Subcutaneous abdominal adipose tissue (tissue), 5 donors: ENCODE results near the gene ELMO1.

Experiments
- H3K27ac ChIP-seq: one replicate; pipeline ENCODE4 v1.7.0; 2013; ENCODE audit warnings: low read depth, mild to moderate bottlenecking, inconsistent platforms, low read length, moderate library complexity
- H3K27me3 ChIP-seq, 5 donors: one replicate each; pipeline ENCODE4 v1.7.0; 2013; ENCODE audit warnings: low read length in 5 of 5, inconsistent platforms in 1 of 5; ENCODE audit not compliant: control insufficient read depth in 5 of 5, insufficient read depth in 4 of 5
- H3K36me3 ChIP-seq, 5 donors: one replicate each; pipeline ENCODE4 v1.7.0; 2013; ENCODE audit warnings: low read length in 5 of 5; ENCODE audit not compliant: control insufficient read depth in 5 of 5, insufficient read depth in 5 of 5
- H3K4me1 ChIP-seq, 5 donors: one replicate each; pipeline ENCODE4 v1.7.0; 2013; ENCODE audit warnings: low read length in 5 of 5, mild to moderate bottlenecking in 3 of 5, moderate library complexity in 1 of 5; ENCODE audit not compliant: control insufficient read depth in 5 of 5, insufficient read depth in 5 of 5
- H3K4me3 ChIP-seq, 5 donors: one replicate each; pipeline ENCODE4 v1.7.0; 2013; ENCODE audit warnings: low read length in 5 of 5, low read depth in 1 of 5
- H3K9ac ChIP-seq, 5 donors: one replicate each; pipeline ENCODE4 v1.7.0; 2013; ENCODE audit warnings: low read length in 5 of 5, mild to moderate bottlenecking in 4 of 5, moderate library complexity in 3 of 5
- H3K9me3 ChIP-seq, 5 donors: one replicate each; pipeline ENCODE4 v1.7.0; 2013; ENCODE audit warnings: low read length in 5 of 5; ENCODE audit not compliant: control insufficient read depth in 5 of 5
- donor health status: healthy.
- donor health status: healthy.
- donor health status: healthy.
- donor health status: healthy.
- donor health status: healthy.

Gene ELMO1

DNA sequence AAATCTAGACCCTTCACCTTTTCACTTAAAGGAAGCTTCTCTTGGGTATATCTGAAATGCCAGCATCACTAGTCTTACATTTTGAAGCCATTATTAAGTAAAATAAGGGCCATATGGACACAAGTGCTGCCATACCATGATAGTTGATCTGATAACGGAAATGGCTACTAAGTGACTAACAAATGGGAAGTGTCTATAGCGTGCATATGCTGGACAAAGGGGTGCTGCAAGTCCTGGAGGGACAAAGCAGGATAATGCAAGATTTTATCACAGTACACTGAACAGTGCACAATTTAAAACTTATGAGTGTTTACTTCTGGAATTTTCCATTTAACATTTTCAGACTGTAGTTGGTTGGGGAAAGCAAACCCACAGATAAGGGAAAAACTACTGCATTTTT is 117.9 kb downstream of the ELMO1 start:
- Histone ChIP-seq H3K4me3 (no peak overlapping the region), H3K4me1 (peaks cover 0 to 18% (median 0%) of the 10 kb centered on the region in 5 donors), H3K9me3 (no peaks in the 10 kb centered on the region), H3K36me3 (no peaks in the 10 kb centered on the region), H3K27ac (no peak overlapping the region), H3K9ac (no peak overlapping the region), H3K27me3 (no peaks in the 10 kb centered on the region)

DNA sequence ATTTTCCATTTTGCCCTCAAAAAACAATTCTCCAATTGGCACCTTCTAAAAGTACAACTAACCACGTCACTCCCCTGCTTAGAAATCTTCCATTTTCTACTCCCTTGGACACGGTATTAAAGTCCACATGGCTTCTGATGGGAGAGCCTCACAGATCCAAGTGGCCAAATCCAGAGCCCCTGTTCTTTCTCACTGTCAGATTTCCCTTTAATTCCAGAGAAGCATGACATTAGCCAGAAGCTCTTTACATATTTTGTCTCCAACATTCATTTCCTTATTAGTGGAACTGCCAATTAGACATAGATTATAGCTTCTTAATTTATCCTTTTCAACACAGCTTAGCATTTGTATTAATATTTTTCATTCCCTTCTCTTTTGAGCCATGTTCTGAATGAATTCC is 118.7 kb downstream of the ELMO1 start:
- Histone ChIP-seq H3K9ac (no peak overlapping the region), H3K27ac (no peak overlapping the region), H3K36me3 (peaks cover 0 to 2% (median 0%) of the 10 kb centered on the region in 5 donors), H3K27me3 (no peaks in the 10 kb centered on the region), H3K4me1 (peaks cover 0 to 18% (median 0%) of the 10 kb centered on the region in 5 donors), H3K4me3 (no peak overlapping the region), H3K9me3 (no peaks in the 10 kb centered on the region)

DNA sequence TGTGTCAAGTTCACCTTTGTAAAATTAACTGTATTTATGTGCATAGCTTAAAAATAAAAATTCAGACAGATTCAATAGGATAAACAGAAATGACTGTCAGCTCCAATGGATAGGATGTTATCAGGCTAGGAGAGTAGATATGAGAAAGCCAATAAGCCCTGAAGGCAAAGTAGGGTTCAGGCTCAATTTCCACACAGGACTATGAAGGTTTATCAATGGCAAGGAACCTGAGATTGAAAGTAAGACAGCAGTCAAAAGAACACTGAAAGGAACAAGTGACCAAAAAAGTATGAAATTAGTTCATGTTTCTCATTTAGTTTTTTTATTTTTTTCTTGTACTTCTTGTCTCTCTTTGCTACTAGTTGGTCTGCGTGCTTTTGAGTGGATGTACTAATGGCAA is 121.4 kb downstream of the ELMO1 start:
- H3K9me3 ChIP-seq: no peaks in the 10 kb centered on the region
- H3K4me3 ChIP-seq: no peak overlapping the region
- H3K9ac ChIP-seq: no peak overlapping the region
- H3K27me3 ChIP-seq: no peaks in the 10 kb centered on the region
- peaks cover 0 to 5% (median 0%) of the 10 kb centered on the region in 5 donors for H3K4me1 ChIP-seq
- H3K36me3 ChIP-seq: peaks cover 0 to 6% (median 0%) of the 10 kb centered on the region in 5 donors
- no peak overlapping the region for H3K27ac ChIP-seq

DNA sequence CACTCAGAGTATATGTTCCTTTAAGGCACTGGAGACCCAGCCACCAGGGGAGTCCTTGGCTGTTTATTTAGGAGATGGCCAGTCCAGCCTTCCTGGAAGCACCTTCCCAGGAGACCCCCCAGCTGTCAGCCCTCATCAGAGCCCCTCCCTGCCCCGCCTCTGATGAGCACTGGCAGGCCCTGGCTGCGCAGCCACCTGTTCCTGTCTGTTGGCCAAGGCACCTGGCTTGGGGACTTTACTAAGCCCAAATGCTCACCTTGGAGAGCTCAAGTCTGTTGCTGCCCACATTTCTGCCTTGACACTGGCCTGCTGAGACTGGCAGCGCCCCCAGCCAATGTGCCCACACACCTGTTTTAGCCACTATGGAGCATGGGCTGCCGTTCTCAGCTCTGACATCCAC is 124.7 kb downstream of the ELMO1 start:
- Histone ChIP-seq H3K4me3 (no peak overlapping the region), H3K4me1 (peaks cover 0 to 3% (median 0%) of the 10 kb centered on the region in 5 donors), H3K36me3 (peaks cover 0 to 6% (median 0%) of the 10 kb centered on the region in 5 donors), H3K9me3 (no peaks in the 10 kb centered on the region), H3K27me3 (no peaks in the 10 kb centered on the region), H3K9ac (no peak overlapping the region), H3K27ac (no peak overlapping the region)

- H3K4me1 ChIP-seq: peaks cover 0 to 9% (median 0%) of the 10 kb centered on the region in 5 donors
- no peak overlapping the region for H3K27ac ChIP-seq
- no peaks in the 10 kb centered on the region for H3K9me3 ChIP-seq
- H3K4me3 ChIP-seq: no peak overlapping the region
- peaks cover 0 to 6% (median 0%) of the 10 kb centered on the region in 5 donors for H3K36me3 ChIP-seq
- no peak overlapping the region for H3K9ac ChIP-seq
- H3K27me3 ChIP-seq: no peaks in the 10 kb centered on the region
Measured at GRCh38 chr7:37322831-37323230, 125.8 kb downstream of the ELMO1 start.

DNA sequence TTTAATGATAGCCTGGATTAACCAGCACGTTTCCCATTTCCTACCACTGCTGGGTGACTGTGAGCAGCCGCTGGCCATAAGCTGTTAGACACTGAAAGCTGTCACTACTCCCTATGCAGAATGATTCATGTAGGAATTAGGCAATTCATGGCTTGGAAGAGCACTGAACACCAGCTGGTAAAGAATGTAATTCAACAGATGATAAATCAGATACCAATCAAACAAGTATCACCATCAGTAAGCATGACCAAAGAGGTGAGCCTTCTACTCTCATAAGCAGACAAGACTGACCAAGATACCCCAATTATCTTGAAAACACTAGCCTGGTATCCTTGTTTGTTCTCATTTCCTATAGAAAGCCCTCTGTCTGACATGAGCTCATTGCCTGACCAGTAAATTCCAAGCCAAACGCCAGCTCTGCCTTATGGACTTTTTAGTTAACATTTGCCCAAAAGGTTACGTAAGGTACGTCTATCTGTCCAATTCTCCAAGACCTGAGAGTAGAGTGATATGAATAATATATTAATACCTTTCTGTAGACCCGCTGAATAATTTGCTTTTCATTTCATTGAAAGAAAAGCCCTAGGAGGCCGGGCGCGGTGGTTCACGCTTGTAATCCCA is 127.7 kb downstream of the ELMO1 start:
- Histone ChIP-seq H3K4me3 (no peak overlapping the region), H3K9me3 (no peaks in the 10 kb centered on the region), H3K9ac (no peak overlapping the region), H3K27ac (no peak overlapping the region), H3K4me1 (peaks cover 0 to 10% (median 0%) of the 10 kb centered on the region in 5 donors), H3K36me3 (peaks cover 0 to 6% (median 0%) of the 10 kb centered on the region in 5 donors), H3K27me3 (no peaks in the 10 kb centered on the region)

DNA sequence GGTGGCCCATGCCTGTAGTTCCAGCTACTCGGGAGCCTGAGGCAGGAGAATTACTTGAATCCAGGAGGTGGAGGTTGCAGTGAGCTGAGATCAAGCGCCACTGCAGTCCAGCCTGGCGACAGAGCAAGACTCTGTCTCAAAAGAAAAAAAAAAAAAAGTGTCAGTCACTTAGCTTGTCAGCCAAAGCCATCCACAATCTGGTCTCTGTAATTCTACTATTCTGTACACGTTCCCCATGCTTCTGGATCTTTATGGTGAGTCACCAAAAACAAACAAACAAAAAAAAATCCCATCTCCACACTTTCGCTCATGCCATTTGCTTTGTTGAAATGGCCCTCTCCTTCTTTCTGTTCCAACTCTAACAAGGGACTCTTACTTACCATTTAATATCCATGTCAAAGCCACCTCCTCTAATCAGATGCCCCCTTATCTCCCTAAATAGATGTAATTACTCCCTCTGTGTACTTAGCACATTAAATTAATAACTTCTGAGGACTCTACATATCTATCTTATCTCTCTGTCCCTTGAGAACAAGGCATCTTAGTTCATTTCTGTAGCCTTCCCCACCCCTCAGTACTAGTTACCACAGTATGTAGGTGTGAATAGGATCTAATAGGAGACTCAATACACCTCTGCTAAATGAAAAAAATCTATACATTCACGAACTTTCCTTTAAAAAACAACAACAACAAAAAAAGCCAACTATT is 128.4 kb downstream of the ELMO1 start:
- Histone ChIP-seq H3K27ac (no peak overlapping the region), H3K4me1 (peaks cover 0 to 10% (median 0%) of the 10 kb centered on the region in 5 donors), H3K27me3 (no peaks in the 10 kb centered on the region), H3K9me3 (no peaks in the 10 kb centered on the region), H3K4me3 (no peak overlapping the region), H3K9ac (no peak overlapping the region), H3K36me3 (peaks cover 0 to 6% (median 0%) of the 10 kb centered on the region in 5 donors)

DNA sequence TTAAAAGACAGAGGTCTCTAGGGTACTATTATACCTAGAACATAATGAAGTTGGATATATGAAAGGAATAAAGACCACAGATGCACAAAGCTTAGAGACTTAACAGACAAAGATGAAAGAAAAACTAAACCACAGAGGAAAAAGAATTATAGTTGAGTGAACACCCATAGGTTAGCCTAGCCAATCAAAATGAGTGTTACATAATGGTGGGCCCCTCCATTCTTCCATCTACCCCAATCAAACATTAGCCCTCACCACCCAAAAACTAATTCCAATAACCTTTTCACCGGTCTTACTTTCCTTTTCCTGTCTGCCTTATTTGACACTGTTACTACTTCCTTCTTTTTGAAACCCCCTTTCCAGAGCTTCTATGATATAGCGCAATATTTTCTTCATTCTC is 130.1 kb downstream of the ELMO1 start:
- Histone ChIP-seq H3K9ac (no peak overlapping the region), H3K9me3 (no peaks in the 10 kb centered on the region), H3K36me3 (peaks cover 0 to 4% (median 0%) of the 10 kb centered on the region in 5 donors), H3K4me1 (peaks cover 0 to 10% (median 0%) of the 10 kb centered on the region in 5 donors), H3K4me3 (no peak overlapping the region), H3K27me3 (no peaks in the 10 kb centered on the region), H3K27ac (no peak overlapping the region)

DNA sequence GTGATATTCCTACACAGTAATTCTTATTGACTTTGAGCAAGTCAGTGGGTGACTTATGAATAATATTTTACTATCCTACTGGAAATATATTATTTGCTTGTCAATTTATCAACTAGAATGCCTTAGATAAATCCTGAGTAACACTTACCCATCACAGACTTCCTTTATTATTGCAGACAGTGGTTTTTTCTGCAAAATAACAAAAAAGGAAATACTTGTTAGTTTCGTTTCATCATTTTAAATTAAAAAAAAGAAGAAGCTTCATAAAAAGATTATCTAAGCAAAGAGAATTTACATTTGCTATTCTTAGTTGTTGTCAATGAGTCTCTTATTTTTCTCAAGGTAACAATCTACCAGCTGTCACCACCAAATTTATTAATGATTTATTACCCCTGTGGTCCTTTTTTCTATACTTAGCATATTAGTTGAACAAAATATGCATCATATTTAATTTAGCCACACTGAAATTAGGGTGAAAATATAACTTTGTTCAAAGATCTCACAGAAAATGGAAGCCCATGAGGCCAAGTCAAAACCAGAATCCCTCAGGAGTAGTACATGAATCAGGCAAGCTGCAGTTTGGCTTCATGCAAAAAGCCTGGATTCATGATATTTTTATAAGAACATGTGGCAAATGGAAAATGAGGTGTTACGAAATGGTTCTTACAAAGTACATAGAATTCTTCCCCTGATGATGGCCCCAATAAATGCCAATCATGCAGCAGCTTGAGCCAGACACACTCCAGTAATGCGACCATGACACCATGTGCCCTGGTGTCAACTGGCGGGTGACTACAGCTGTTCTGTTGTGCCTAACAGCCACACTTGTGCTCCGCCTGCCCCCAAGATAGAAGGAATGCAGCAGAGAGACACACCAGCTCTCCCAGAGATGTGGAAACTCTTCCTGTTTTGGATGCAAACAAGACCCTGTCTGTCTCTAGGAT is 132.6 kb downstream of the ELMO1 start:
- H3K36me3 ChIP-seq: peaks cover 0 to 4% (median 0%) of the 10 kb centered on the region in 5 donors
- H3K4me1 ChIP-seq: peaks cover 0 to 11% (median 3%) of the 10 kb centered on the region in 5 donors
- H3K27me3 ChIP-seq: no peaks in the 10 kb centered on the region
- H3K9ac ChIP-seq: no peak overlapping the region
- H3K9me3 ChIP-seq: no peaks in the 10 kb centered on the region
- H3K27ac ChIP-seq: no peak overlapping the region
- H3K4me3 ChIP-seq: no peak overlapping the region
